SK-MEL-5 (cell line): Measurements from ENCODE around the gene BACE1-AS. TPM values are rescaled to one million over a fixed set of nuclear protein-coding genes. Genes with fewer than 3 reads are reported as not detected.

Experiments used
- DNase-seq: peaks from one replicate; pipeline ENCODE4 v3.0.0-alpha.2; 2016; ENCODE audit warnings: low read depth, low spot score
- in situ Hi-C: cut with HindIII; loops from 2 replicates; pipeline ENCODE4 v1.10.0; 2016; ENCODE audit warnings: low sequenced_read_pairs, high pct_unique_total_duplicates, low pct_unique_long_range_greater_than_20kb
- total RNA-seq: library from RNA; depleted of rRNA; stranded (reverse); fragments of >200 nt; shearing (Covaris generic); gene quantifications from 2 replicates; pipeline ENCODE4 v1.2.3, GENCODE V29; 2014

BACE1-AS gene
- total RNA-seq, 1 experiment from 2014 or later: 2.4 TPM

GRCh38 chr11:117282956-117283355 lies 8.2 kb upstream of the BACE1-AS start:
- no peak for DNase-seq
- in situ Hi-C loops: no loop called here

- in situ Hi-C loops: no loop called here
- no peak for DNase-seq
Measured at GRCh38 chr11:117284053-117284452, 7.1 kb upstream of the BACE1-AS start.

- no peak for DNase-seq
- in situ Hi-C loops: no loop called here
Measured at GRCh38 chr11:117286588-117286987, 4.6 kb upstream of the BACE1-AS start.

- in situ Hi-C loops: no loop called here
- no peak for DNase-seq
Measured at GRCh38 chr11:117287668-117288067, 3.5 kb upstream of the BACE1-AS start.

DNA sequence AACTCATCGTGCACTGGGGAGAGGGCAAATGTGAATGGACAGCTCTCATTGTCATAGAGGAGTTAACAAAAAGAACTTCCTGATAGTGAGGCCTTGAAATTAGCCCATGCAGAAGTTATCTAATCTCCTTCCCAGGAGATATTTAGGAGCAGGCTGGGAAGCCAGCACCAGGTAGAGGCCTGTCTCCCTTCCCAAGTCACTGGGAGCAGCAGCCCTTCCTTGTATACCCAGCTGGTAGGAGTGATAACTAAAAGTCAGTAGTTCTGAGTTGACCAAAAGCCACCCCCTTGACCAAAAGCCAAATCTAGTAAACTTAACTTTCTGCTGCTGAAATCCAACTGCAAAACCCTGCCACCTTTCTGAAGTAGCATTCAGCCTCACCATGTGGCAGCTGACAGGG lies 1.4 kb upstream of the BACE1-AS start:
- in situ Hi-C loops: no loop called here
- no peak for DNase-seq

DNA sequence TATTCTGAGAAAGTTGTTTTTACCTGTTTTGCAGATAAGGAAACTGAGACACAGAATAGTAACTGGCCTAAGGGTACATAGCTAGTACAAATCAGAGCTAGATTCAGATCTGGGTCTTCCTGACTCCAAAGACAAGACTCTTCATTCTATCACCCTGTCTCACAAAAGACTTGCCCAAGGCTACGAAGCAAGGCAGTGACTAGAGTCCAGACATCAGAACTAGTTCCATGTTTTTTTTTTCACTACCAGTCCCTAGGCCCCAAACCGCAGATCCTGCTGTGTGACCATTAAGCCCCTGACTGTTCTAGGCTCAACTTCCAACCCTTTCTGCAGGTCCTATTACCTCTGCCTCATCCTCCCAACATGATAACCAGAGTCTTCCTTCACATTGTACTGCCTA lies 1.5 kb downstream of the BACE1-AS start:
- no peak for DNase-seq
- in situ Hi-C loops: no loop called here

DNA sequence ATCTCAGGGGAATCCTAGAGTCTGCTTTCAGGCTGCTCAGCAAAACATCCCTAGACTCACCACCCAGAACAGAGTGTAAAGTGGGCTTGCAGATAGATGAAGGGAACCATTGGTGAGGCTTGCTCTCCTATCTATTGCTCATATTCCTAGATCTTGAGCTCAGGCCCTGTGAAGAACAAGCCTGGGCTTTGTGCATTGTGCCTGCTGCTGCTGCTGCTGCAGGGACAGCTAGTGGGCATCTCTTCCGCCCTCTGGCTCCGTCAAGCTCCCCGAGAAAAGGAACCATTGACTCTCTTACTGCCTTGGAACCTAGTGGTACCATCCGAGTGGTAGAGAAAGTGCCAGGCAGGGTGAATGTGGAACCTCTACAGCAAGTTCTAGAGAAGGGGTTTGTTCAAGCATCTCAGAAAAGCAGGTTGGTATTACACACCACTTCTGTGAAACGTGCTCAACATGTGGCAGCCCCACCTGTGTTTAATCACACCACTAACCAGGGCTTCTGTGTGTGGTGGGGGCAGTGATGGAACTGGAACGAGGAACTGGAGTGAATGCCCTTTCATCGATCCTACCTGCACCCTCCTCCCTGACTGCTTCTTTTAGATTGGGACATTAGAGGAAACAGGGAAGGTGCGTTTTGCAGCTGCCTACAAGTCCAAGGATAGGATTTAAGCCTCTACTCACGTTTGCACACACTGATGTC lies 4.4 kb downstream of the BACE1-AS start:
- DNase-seq: peak; percentile 49
- in situ Hi-C loops: no loop called here

- DNase-seq: no peak
- in situ Hi-C loops: no loop called here
Measured at GRCh38 chr11:117296881-117297280, 5.7 kb downstream of the BACE1-AS start.

- no peak for DNase-seq
- in situ Hi-C loops: no loop called here
Measured at GRCh38 chr11:117298195-117298594, 7.0 kb downstream of the BACE1-AS start.

DNA sequence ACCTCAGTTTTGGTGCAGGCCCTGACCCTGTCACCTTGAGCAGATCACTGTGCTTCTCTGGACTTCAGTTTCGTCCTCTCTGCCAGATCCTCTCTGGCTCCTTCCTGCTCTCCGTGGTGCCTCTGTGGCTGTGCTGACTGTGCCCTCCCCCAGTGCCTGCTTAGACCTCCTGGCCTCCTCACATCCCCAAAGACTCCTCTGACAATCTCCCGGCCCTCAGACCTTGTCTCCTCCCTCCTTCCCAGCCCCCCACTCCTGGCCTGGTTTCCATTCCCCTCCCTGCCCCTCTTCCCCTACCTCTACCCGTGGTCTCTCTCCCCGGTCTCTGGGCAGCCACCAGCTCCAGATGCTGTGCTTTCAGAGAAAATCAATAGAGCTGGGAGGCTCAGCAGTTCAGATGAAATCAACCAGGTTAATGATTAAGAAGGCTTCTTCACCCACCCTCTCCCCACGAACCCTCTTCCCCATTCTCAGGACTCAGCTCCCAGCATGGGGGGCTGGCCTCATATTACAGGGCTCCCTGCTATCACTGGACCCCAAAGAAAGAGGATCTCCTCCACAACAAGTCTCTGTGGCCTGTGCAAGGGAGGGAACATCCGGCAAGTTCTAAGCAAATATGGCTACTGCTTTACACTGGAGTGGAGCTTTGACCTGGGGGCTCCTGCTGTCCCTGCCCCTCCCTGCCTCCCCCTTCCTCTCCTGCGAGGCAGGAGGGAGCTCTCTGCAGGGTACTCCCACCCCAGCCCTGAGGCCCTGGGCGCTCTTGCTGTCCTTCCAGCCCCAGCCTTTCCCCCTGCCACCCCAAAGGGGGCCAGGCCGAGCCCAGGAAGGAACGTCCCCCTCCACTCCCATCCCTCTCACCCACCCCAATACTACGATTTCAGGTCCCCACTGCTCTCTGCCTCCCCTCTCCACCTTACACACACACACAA lies 8.5 kb downstream of the BACE1-AS start:
- in situ Hi-C loops: no loop called here

DNA sequence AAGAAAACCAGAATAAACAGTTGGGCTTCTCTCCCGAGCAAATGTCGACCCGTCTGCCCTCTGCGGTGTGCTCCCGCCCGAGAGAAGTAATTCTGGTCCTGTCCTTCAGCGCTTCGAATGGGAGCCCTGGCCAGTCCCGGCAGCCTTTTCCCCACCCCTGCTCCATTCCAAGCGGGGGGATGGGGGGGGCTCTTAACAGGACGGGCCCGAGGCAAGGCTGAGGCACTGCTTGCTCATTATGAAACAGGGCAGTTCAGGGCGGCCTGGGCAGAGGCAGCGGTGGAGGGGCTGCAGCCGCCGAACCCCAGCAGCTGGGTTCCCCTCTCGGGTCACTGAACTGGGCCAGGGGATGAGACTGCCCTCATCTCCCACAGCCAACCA lies 9.1 kb downstream of the BACE1-AS start:
- no peak for DNase-seq
- in situ Hi-C loops: no loop called here

More for the DNA sequence above, 8.5 kb downstream of the BACE1-AS start:
- no peak for DNase-seq

GRCh38 chr11:117300773-117301172 lies 9.6 kb downstream of the BACE1-AS start:
- DNase-seq: no peak
- in situ Hi-C loops: no loop called here

DNA sequence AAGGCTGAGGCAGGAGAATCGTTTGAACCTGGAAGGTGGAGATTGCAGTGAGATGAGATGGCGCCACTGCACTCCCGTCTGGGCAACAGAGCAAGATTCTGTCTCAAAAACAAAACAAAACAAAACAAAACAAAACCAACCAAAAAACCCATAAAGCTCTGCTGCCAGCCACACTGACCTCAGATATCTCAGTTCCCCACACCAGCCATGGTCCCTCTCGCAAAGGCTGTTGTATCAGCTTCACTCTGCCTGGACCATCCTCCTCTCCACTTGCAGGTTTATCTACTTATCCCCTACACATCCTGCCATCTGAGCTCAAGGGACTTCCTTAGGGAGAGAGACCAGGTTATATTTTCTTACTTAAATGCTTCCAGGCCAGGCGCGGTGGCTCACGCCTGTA lies 11.1 kb downstream of the BACE1-AS start:
- in situ Hi-C loops: no loop called here
- no peak for DNase-seq

DNA sequence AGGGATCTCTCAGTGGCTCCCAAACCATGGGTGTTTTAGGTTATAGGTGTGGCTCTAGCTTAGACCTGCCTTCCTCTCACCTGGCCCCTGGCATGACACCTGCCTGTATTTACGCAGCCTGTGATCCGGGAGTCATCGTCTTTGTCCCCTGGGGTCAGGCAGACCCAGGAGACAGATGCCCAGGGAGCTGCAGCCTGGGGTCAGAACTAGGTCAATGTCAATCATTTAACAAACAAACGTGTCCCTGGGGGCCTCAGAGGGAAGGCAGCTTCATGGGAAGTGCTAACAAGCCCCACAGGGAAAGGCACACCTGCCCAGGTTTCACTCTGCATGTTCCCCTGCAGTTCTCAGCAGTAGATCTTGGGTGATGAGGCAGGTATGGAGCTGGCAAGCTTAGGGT lies 12.0 kb downstream of the BACE1-AS start:
- no peak for DNase-seq
- in situ Hi-C loops: no loop called here

GRCh38 chr11:117303646-117304315 lies 12.6 kb downstream of the BACE1-AS start:
- in situ Hi-C loops: no loop called here
- DNase-seq: no peak

- no peak for DNase-seq
- in situ Hi-C loops: no loop called here
Measured at GRCh38 chr11:117305145-117305544, 14.0 kb downstream of the BACE1-AS start.

GRCh38 chr11:117309310-117309709 lies 18.2 kb downstream of the BACE1-AS start:
- in situ Hi-C loops: no loop called here
- DNase-seq: no peak

DNA sequence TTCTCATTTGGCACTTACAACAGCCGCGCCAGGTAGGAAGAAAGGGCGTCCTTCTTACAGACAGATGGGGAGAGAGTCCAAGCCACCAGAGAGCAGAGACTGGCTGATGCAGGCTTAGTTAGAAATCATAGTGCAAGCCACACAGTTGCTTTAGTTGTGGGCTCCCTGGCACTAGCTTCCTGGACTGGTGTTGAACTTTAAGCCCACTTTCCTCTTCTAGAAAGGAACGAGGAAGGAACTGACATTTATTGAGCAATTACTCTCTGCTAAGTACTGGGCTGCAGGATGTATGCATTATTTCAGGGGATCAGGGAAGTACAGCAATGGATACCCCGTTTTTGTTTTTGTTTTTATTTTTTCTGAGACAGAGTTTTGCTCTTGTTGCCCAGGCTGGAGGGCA lies 21.9 kb downstream of the BACE1-AS start:
- in situ Hi-C loops: no loop called here
- no peak for DNase-seq
